SK-N-MC (cell line): ENCODE results near the gene BLOC1S5.

Experiments
- EZH2 ChIP-seq: fragments of 200-600 bp; sonication (generic); IDR thresholded peaks from one replicate; pipeline ENCODE4 v1.6.1; 2017; ENCODE audit warnings: antibody characterized with exemption
- POLR2AphosphoS5 ChIP-seq: IDR thresholded peaks from 2 replicates; pipeline ENCODE4 v1.6.1; 2012; ENCODE audit warnings: mild to moderate bottlenecking, low read depth, low read length, borderline replicate concordance

GRCh38 chr6:8090650-8091049, 26.5 kb upstream of the BLOC1S5 start:
- TF ChIP-seq POLR2AphosphoS5, result no peak
- no peak for TF ChIP-seq EZH2
